GM21515 (cell line): ENCODE data around the gene RRAS2.
A peak's percentile ranks its signal among the peaks of the same experiment; 100 is the strongest.
"Not testable (repeated sequence)": the region's sequence is repeated elsewhere in the genome, so short reads cannot be mapped to it uniquely, and the experiment has no call there.

Experiments
- ATAC-seq: cut with Tn5 transposase; IDR thresholded peaks from one replicate; pipeline ENCODE4 v1.9.1; 2021; ENCODE audit not compliant: unreplicated experiment

The RRAS2 gene

DNA sequence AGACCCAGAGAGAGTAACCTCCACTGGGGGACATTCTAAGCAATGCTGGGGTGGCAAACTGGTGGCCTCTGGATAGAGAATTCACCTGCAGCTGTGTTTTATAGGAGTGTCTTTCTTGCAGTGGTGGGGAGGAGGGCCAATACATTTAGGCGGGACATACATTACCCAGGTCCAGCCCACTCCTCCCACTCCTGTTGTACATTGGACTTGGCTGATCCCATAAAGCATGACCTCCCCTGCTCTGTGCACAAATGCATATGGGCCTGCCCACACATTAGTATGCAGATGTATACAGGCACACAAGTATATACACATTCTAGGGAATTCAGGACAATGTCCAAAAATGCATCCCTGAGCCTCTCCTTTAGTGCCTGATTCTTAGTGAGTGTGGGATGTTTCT lies 99.1 kb downstream of the RRAS2 start:
- no peak for ATAC-seq

DNA sequence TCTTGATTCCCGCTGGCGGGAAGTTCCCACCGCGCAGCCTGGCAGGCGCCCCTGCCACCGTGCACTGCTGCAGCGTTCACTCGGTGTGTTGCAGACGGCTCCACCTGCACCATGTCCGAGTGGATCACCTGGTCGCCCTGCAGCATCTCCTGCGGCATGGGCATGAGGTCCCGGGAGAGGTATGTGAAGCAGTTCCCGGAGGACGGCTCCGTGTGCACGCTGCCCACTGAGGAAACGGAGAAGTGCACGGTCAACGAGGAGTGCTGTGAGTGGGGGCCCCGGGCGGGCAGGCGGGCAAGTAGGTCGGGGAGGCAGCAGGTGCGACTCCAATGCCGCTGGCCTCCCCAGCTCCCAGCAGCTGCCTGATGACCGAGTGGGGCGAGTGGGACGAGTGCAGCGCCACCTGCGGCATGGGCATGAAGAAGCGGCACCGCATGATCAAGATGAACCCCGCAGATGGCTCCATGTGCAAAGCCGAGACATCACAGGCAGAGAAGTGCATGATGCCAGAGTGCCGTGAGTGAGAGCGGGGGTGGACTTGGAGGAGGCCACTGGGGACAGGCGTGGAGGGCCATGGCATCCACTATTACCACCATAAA lies 99.7 kb downstream of the RRAS2 start:
- no peak for ATAC-seq

DNA sequence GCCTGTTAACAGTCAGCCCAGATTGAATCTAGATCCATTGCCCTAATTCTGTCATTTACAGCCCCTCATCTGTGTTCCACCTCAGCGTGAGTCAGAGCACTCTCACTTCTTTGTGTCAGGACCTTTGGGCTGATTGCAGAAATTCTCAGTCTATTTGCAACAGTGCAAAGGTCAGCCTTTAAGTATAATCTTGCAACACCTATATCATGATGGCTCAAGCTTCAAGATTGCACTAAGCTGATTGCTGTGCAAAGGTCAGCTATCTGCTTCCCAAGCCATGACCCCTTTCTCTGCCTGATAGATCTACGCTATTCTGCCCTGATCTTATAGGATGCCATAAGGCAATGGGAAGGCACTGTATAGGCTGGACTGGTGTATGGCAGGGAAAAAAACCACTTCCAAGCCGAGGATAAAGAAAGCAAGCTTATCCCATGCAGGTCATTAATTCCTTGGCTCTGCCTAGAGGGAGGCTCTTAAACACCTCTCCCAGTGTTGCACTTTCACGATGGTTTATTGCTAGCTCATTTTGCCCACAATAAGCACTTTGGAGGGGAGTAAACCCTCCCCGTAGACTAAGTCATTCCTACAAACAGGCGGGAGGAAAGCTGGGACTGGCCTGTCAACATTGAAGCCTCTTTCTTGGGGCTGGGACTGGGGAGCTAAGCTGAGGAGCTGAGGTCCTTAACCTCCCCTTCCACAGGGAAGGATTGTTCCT lies 100.6 kb downstream of the RRAS2 start:
- ATAC-seq: no peak

DNA sequence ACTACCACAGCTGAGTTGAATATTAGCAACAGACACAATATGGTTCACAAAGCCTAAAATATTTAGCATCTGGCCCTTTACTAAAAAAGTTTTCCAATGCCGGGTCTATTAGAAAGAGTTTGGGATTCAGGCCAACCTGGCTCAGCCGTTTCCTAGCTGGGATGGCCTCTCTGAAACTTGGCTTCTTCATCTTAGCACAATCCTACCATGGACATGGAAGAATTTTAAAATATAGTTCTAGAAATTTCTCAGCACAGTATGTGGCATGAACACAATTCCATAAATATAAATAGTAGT lies 103.8 kb downstream of the RRAS2 start:
- no peak for ATAC-seq

DNA sequence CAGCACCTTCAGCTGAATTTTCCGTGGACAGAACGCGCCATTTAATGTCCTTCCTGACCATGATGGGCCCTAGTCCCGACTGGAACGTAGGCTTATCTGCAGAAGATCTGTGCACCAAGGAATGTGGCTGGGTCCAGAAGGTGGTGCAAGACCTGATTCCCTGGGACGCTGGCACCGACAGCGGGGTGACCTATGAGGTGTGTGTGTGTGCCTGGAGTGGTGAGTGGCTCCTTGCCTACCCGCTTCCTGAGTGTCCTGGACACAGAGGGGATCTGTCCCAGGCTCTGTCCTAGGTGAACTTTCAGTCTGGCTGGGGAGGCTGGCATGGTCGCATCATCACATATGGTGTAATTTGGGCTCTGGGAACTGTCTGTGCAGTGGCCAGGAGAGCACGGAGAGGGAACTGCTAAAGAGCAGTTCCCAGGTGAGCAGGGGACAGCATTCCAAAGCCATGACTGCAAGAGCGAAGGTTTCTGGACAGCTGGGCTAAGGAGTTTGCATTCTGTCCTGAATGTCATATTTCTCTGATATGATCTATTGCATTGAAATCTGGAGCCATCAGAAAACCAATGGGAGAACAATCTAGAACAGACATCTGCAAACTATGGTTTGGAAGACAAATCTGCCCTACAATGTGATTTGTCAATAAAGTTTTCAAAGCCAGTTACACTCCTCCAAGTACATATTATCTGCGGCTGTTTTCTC lies 104.3 kb downstream of the RRAS2 start:
- no peak for ATAC-seq

DNA sequence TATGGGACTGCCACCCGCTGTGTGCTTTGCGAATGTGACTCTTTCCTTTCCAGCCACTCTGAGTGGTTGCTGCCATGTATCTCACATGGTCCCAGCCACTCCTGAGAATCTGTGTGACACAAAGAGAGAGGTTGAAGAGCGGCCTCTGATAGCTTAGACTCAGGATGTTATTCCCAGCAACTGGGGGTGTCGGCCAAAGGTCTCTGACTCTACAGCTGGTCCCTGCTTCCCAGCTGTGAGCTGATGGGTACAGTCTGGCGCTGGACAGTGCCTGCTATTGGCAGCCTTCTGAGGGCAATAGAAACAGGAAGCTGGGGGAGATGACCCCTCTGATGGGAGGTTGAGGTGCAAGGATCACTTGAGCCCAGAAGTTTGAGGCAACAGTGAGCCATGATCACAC lies 105.1 kb downstream of the RRAS2 start:
- ATAC-seq: no peak

DNA sequence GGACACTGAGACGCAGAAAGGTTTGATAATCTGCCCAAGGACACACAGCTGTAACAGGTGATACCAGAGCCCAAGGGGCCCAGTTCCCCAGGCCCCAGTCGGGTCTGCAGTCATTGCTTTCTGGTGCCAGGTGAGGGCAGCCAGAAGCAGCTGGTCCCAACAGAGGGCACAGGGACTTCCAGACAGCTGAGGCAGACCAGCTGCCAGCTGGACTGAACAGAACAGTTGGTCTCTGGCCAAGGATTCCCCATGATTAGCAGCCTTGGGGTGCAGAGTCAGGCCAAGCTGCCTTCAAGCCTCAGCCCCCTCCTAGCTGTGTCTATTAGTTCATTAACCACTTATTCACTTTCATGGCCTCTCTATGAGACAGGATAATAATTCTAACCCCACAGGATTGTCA lies 105.6 kb downstream of the RRAS2 start:
- ATAC-seq: no peak

DNA sequence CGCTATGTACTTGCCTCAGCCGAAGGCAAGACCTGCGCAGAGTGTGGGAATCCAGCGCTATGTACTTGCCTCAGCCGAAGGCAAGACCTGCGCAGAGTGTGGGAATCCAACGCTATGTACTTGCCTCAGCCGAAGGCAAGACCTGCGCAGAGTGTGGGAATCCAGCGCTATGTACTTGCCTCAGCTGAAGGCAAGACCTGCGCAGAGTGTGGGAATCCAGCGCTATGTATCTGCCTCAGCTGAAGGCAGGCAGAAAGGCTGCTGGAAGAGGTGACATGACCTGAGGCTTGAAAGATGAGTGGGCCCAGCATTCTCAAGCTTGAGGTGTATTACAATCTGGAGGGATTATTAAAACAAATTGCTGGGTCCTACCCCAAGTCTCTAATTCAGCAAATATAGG lies 106.5 kb downstream of the RRAS2 start:
- not testable (repeated sequence) for ATAC-seq

DNA sequence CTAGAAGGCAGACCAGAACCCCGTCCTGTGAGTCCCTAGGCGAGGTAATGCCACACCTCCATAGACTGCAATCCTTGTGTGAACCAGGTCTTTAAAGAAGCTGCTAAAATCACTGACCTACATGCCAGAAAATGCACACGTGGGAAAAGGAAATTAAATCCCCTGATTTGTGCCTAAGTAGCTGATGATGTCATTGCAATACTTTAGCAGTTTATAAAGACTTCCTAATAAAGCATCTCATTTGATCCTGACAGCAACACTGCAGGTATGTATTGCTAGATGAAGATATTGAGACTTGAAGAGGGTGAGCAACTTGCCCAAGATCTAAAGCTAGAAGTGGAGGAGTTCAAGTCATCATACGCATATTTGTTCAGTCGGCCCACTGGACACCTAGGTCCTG lies 107.2 kb downstream of the RRAS2 start:
- no peak for ATAC-seq

DNA sequence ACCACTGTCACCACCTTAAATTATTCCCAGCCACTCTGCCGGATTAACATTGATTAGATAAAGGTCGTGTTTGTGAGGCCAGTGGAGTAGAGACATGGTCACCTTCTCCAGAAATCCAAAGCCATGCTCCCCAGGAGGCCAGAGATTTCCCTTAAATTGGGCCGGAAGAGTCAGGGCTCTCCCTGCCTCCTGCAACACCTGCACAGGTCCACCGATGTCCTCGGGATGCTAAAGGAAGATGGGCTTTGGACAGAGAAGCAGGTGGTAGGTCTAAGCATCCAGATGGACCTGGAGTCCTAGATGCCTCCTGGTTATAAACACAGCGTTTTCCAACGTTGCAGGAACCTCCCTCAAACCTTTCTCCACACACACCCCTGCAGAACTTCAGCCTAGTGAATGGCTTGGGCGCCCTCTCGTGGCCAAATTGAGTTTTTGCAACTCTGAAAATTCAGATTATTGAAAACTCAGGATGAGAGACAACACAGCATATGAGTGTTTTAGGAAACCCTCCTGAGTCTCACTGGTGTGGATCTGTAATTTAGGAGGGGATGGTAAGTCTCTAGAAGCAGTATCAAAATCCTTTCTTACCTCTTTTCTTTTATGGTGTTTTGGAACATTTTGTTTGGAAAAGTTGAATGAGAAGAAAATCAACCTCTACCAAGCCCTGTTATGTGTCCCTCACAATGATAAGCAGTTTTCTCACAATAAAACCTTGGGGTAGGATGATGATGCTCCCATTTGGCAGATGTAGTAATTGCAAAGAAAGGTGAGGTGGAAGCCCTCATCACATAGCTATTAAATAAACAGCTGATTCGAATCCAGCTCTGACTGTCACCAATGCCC lies 109.6 kb downstream of the RRAS2 start:
- no peak for ATAC-seq

DNA sequence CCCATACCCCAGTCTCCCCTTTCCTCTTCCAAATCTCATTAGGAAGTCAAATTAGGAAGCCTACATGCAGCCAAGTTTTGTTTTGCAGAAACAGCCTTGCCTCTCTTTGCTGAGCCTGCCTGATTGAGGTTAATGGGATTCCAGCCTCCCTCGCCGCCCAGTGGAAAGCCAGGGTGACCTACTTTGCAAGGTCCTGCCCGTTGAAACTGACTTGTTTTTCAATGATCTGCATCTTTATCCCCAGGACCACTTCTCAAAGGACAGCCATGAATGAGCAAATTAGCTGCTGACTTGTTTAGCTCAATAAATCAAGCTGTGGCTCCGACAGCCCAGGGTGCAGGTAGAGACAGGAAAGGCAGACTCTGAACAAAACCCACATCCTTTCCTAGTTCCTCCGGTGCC lies 110.4 kb downstream of the RRAS2 start:
- ATAC-seq: no peak

DNA sequence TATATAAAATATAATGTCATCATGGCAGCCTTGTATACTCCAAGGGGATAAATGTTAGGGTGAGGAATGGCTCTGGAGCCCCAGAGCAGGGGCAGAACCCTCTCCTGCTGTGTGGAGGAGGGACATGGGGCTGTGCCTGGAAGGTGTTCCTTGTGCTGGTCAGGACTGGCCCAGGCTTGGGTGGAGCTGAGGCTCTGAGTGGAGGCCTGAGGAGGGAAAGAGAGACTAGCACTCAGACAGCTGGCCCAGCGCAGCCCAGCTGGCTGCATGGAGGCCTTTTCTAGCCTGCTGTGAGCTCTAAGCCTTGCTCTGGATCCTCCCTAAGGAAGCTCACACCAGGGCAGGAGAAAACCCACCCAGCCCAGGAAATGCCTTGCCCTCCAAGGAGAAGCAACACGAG lies 113.5 kb downstream of the RRAS2 start:
- no peak for ATAC-seq

DNA sequence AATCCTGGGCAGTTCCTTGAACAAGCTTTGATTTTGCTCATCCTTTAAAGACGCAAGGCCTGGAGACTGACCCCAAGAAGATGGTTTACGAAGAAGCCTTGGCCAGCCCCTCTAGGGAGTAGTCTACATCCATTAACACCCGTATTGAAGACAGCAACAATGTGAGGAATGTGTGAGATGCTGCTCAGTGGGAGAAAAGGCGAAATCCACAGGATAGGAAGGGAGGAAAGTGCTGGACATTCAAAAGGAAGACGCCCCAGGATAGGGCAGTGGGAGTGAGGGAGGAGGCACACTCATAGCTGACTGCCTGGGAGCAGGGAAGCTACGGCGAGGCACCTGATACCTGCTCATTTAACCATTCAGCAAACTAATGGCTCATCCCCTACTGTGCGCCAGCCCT lies 114.1 kb downstream of the RRAS2 start:
- ATAC-seq: no peak

DNA sequence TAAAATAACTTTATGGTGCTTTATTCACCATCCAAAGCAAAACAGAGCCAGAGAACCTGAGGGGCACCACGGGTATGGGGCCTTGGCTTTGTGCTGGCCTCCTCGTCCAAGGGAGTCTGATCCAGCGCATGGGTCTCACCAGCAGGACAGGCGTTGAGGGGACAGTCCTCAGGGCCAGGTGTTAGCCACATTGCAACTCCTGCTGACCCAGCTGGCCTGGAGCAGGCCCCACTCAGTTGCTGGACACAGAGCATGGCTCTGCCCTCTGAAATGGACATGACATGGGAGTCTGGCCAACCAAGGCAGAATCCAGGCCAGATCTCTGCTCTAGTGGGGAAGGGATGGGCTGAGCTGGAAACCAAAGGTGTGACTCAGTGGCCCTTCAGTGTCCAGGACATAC lies 116.2 kb downstream of the RRAS2 start:
- ATAC-seq: no peak

DNA sequence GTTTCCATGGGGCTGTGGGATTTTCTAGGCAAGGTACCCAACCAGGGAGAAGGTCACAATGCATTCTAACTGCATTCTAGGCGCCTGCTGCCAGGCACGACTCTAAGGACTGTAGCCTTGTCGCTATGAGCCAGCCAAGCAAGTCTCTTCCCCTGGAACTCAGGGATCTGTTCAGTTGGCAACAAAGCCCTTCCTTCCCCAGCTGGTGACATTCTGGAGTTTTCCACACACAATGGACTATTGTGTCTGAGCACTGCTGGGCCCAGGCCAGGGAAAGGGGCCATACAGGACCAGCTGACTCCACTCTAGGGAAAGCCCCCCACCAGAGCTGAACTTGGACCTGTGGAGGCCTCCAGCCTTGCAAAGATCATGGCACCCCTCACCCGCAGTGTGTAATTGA lies 116.8 kb downstream of the RRAS2 start:
- ATAC-seq: no peak

DNA sequence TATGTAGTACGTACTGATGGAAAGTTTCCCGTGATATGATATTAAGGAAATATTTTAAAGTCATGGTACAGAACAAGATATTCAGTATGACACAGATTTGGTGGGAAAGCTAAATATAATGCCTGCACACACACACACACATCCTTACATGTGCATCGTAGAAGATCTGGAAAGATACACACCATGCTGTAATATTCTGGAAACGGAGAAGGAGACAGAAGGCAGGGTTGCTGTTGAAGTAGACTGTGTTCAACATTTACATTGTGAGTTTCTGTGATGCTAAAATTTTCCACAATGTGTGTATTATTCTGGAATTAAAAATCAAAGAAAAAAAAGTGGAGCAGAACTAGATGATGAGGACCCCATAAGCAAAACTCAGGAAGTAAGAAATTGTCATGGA lies 118.0 kb downstream of the RRAS2 start:
- no peak for ATAC-seq

DNA sequence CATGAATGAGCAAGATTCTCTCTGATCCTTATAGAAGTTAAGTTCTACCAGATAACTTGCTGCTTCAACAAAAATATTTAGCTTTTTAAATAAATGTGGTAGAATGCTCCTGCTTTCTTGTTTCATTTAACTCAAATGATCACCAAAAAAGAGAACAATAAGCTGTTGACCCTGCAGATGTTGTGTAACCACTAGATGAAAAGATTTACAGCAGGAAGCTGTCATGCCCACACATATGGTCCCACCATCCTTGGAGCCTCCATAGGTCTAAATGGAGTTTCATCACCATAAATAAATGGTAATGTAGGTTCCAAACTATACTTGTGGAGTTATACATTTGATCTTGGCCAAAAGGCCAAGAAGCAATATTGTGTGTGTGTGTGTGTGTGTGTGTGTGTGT lies 118.8 kb downstream of the RRAS2 start:
- ATAC-seq: no peak

DNA sequence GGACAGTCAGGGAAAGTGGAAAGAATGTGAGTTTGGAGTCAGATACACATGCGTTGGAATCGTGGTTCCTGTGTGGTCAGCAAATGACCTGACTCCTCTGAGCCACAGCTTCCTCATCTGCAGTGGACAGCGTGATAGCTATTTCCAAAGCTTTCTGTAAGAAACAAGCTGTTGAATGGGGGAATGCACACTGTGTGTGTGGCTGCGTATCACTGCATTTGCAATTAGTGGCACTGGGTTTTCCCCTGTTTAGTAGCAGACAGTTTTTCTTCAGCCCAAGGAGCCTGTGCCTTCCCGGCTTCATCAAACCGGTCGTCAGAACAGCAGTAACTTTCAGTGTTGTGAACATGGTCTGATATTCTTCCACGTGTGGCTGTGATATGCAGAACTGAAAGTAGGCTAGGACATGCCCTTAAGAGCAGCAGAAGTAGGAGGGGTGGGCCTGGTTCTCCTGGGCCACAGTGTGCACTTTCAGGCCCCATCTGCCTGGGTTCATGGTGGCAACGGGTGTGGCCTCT lies 121.5 kb downstream of the RRAS2 start:
- ATAC-seq: peak; percentile 98

DNA sequence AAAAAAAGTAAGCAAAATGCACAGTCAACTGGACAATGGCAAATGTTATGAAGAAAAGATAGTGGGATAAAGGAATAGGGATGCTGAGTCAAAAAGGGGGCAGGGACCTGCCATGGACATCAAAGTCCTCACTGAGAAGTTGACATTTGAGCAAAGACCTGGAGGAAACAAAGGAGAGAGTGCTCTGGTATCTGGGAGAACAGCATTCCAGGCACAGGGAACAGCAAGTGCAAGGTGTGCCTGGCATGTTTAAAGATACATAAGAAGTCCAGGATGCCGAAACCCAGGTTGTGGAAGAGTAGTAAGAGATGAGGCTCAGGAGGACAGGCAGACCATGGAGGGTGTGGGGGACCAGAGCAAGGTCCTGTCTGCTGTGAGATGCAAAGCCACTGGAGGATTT lies 123.3 kb downstream of the RRAS2 start:
- no peak for ATAC-seq

DNA sequence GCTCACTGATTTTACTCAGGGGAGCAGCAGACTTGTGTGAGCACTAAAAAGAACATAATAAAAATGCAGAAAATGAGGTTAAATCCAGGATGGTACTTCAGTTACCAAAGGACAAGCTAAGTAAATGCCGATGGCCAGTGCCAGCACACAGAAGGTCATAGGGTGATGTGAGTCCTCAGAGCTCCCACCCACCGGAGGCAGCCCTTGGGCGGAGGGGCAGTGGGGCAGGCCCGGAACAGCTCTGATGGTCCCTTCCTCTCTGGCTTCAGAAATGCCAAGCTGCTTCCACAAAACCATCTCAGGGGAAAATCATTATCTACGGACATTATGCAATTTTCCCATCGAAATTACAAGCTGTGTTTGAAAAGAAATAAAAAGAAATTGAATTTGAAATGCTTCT lies 124.5 kb downstream of the RRAS2 start:
- no peak for ATAC-seq

DNA sequence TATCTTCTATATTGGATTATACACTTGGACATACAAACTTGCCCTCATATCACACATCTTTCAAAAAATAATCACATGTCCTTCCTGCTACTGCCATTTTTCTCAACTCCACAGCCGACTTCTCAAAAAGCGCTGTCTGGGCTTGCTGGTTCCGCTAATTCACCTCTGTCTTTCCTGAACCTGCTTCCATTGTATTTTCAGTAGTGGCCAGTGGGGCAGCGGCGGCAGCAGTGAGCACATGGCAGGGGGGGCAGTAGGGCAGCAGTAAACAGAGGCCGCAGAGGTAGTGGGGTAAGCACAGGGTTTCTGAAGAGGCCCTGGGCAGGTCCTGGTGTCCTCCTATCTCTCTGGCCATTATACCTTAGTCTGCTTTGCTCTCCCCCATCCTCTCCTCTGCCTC lies 126.3 kb downstream of the RRAS2 start:
- ATAC-seq: no peak

DNA sequence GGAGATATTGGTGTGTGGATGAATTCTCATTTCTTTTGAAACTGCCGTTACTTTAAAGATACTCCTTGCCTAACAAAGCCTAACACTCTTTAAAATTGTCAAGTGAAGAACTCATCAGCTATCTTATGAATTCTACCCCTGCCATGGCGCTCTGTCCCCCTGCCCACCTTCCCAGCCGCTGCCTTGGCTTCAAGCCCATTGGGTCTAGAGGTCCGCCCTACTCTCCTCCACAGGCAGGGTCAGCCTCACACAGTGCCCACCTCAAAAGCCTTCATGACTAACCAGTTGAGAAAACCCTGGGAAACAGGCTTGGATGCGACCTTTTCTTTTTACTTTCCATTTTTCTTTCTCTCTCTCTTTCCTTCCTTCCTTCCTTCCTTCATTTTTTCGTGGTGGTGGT lies 128.6 kb downstream of the RRAS2 start:
- ATAC-seq: no peak
